Neural progenitor cell (in vitro differentiated cells): ENCODE data around the gene AGO1.

Source experiments
- CTCF ChIP-seq: fragments of 200-600 bp; sonication (generic); IDR thresholded peaks from 2 replicates; pipeline ENCODE4 v1.5.1; 2017; ENCODE audit warnings: antibody characterized with exemption, mild to moderate bottlenecking
- EZH2 ChIP-seq: fragments of 200-600 bp; sonication (generic); IDR thresholded peaks from 2 replicates; pipeline ENCODE4 v1.6.1; 2017; ENCODE audit warnings: antibody characterized with exemption, mild to moderate bottlenecking, moderate library complexity
- EZH2phosphoT487 ChIP-seq: fragments of 200-600 bp; sonication (generic); IDR thresholded peaks from 2 replicates; pipeline ENCODE4 v1.6.1; 2017; ENCODE audit warnings: antibody characterized with exemption

- TF ChIP-seq CTCF, result no peak
- no peak for TF ChIP-seq EZH2
- TF ChIP-seq EZH2phosphoT487, result no peak
Measured at GRCh38 chr1:35971601-35972000, 88.6 kb downstream of the AGO1 start.
